ENCODE data around the gene MGRN1.

Gene MGRN1

DNA sequence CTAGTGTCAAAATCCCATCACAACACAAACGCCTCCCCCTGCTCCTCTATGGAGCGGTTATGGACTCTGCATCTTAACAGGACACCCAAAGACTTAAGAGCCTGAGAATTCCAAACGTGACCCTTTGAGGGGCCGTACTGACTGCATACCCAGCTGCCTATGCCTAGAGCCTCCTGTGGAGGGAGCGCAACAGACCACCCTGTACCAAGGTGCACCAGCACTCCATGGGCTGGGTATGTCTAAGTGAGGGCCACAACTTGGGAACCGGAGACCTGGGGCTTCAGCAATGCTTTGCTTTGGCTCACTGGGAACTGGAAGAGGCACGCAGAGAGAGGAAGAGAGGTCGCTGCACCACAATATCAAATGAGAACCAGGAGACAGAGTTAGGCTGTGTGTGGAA lies 104.0 kb downstream of the MGRN1 start:
- TF ChIP-seq GABPA (IDR thresholded peaks at IDR 0.05; ENCODE audit: low read depth) = no peak
- TF ChIP-seq, protein P1, sequence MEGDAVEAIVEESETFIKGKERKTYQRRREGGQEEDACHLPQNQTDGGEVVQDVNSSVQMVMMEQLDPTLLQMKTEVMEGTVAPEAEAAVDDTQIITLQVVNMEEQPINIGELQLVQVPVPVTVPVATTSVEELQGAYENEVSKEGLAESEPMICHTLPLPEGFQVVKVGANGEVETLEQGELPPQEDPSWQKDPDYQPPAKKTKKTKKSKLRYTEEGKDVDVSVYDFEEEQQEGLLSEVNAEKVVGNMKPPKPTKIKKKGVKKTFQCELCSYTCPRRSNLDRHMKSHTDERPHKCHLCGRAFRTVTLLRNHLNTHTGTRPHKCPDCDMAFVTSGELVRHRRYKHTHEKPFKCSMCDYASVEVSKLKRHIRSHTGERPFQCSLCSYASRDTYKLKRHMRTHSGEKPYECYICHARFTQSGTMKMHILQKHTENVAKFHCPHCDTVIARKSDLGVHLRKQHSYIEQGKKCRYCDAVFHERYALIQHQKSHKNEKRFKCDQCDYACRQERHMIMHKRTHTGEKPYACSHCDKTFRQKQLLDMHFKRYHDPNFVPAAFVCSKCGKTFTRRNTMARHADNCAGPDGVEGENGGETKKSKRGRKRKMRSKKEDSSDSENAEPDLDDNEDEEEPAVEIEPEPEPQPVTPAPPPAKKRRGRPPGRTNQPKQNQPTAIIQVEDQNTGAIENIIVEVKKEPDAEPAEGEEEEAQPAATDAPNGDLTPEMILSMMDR (IDR thresholded peaks at IDR 0.05; ENCODE audit: insufficient read depth, low read length) = no peak
- no peak overlapping the region for H3K27ac ChIP-seq (replicated peaks)
- DNase-seq (ENCODE audit: low read depth in 1 of 2, low spot score in 1 of 2) = no peak
- H3K27me3 ChIP-seq (ENCODE audit: insufficient read depth, poor library complexity, severe bottlenecking) = no peaks in the 10 kb centered on the region
- no peak overlapping the region for H3K4me3 ChIP-seq (replicated peaks; ENCODE audit: insufficient read depth, low read length)

DNA sequence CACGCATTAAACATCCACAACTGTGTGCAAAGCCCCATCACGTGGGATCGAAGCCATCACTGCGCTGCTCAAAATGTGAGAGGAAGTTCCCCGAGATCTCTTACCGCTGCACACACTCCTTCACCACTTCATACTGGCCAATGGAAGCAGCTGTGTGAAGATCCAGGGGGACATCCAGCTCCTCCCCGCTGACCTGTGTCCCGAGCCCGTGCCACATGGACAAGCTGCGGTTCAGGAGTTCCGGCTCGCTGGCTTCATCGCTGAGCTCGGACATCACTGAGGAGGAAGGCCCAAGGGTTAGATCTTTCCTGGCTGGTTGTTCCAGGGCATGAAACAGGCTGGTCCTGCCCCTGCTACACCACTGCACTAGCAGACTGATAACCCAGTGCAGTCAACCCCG lies 105.2 kb downstream of the MGRN1 start:
- no peak for DNase-seq (ENCODE audit: low read depth in 1 of 2, low spot score in 1 of 2)
- TF ChIP-seq GABPA (IDR thresholded peaks at IDR 0.05; ENCODE audit: low read depth) (no peak), SPI1 (IDR thresholded peaks at IDR 0.05; ENCODE audit: borderline replicate concordance, low read depth) (no peak)
- TF ChIP-seq, protein P2, sequence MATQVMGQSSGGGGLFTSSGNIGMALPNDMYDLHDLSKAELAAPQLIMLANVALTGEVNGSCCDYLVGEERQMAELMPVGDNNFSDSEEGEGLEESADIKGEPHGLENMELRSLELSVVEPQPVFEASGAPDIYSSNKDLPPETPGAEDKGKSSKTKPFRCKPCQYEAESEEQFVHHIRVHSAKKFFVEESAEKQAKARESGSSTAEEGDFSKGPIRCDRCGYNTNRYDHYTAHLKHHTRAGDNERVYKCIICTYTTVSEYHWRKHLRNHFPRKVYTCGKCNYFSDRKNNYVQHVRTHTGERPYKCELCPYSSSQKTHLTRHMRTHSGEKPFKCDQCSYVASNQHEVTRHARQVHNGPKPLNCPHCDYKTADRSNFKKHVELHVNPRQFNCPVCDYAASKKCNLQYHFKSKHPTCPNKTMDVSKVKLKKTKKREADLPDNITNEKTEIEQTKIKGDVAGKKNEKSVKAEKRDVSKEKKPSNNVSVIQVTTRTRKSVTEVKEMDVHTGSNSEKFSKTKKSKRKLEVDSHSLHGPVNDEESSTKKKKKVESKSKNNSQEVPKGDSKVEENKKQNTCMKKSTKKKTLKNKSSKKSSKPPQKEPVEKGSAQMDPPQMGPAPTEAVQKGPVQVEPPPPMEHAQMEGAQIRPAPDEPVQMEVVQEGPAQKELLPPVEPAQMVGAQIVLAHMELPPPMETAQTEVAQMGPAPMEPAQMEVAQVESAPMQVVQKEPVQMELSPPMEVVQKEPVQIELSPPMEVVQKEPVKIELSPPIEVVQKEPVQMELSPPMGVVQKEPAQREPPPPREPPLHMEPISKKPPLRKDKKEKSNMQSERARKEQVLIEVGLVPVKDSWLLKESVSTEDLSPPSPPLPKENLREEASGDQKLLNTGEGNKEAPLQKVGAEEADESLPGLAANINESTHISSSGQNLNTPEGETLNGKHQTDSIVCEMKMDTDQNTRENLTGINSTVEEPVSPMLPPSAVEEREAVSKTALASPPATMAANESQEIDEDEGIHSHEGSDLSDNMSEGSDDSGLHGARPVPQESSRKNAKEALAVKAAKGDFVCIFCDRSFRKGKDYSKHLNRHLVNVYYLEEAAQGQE (IDR thresholded peaks at IDR 0.05; ENCODE audit: insufficient replicate concordance, low read depth) = no peak
- Histone ChIP-seq H3K27me3 (ENCODE audit: insufficient read depth, poor library complexity, severe bottlenecking) (no peaks in the 10 kb centered on the region), H3K27ac (replicated peaks) (no peak overlapping the region), H3K4me3 (replicated peaks; ENCODE audit: insufficient read depth, low read length) (no peak overlapping the region)

DNA sequence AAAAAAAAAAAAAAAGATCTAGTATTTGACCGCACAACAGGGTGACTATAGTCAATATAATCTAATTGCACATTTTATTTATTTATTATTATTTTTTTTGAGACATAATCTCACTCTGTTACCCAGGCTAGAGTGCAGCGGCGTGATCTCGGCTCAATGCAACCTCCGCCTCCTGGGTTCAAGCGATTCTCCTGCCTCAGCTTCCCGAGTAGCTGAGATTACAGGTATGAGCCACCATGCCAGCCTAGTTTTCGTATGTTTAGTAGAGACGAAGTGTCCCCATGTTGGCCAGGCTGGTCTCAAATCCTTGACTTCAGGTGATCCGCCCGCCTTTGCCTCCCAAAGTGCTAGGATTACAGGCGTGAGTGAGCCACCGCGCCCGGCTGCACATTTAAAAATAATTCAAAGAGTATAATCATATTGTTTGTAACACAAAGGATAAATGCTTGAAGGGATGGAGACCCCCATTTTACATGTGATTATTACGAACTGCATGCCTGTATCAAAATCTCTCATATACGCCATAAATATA lies 108.7 kb downstream of the MGRN1 start:
- H3K27ac ChIP-seq (replicated peaks) = peak overlapping the region; percentile 75; the same call in 1 of the 2 replicates

GRCh38 chr16:4733747-4734062 lies 109.1 kb downstream of the MGRN1 start:
- H3K27me3 ChIP-seq (ENCODE audit: insufficient read depth, poor library complexity, severe bottlenecking) = no peaks in the 10 kb centered on the region
- DNase-seq (ENCODE audit: low read depth in 1 of 2, low spot score in 1 of 2) = no peak
- peak overlapping the region; percentile 98 for H3K4me3 ChIP-seq (replicated peaks; ENCODE audit: insufficient read depth, low read length)
- peak overlapping the region; percentile 75 for H3K27ac ChIP-seq (replicated peaks)
- TF ChIP-seq POLR2AphosphoS5 (IDR thresholded peaks at IDR 0.05; ENCODE audit: low read depth) (no peak), SPI1 (IDR thresholded peaks at IDR 0.05; ENCODE audit: borderline replicate concordance, low read depth) (no peak), GABPA (IDR thresholded peaks at IDR 0.05; ENCODE audit: low read depth) (no peak)
- TF ChIP-seq, protein P2 (IDR thresholded peaks at IDR 0.05; ENCODE audit: insufficient replicate concordance, low read depth) = no peak
- TF ChIP-seq, protein P1 (IDR thresholded peaks at IDR 0.05; ENCODE audit: insufficient read depth, low read length) = no peak

More for the DNA sequence above, 108.7 kb downstream of the MGRN1 start:
- TF ChIP-seq POLR2AphosphoS5 (IDR thresholded peaks at IDR 0.05; ENCODE audit: low read depth) = no peak
- TF ChIP-seq, protein P2 (IDR thresholded peaks at IDR 0.05; ENCODE audit: insufficient replicate concordance, low read depth) = no peak
- no peak for TF ChIP-seq GABPA (IDR thresholded peaks at IDR 0.05; ENCODE audit: low read depth)
- TF ChIP-seq, protein P1 (IDR thresholded peaks at IDR 0.05; ENCODE audit: insufficient read depth, low read length) = no peak
- no peak for TF ChIP-seq SPI1 (IDR thresholded peaks at IDR 0.05; ENCODE audit: borderline replicate concordance, low read depth)
- no peak for DNase-seq (ENCODE audit: low read depth in 1 of 2, low spot score in 1 of 2)
- Histone ChIP-seq H3K27me3 (ENCODE audit: insufficient read depth, poor library complexity, severe bottlenecking) (no peaks in the 10 kb centered on the region), H3K4me3 (replicated peaks; ENCODE audit: insufficient read depth, low read length) (peak overlapping the region; percentile 98)
